Stimulated activated CD4-positive, alpha-beta T cell treated with anti-CD3 and anti-CD28 coated beads, Interleukin-15, amount 100 ng/mL, for 48 hours (primary cell): ENCODE data around the gene SIGLEC10.
"Not testable (repeated sequence)": the region's sequence is repeated elsewhere in the genome, so short reads cannot be mapped to it uniquely, and the experiment has no call there.

Experiments used
- DNase-seq, 2 donors: peaks; one replicate each; pipeline ENCODE4 v3.0.0-alpha.2; 2020; ENCODE audit warnings: low read depth in 2 of 2

Gene SIGLEC10

GRCh38 chr19:51417107-51417809 lies at the start of gene SIGLEC10:
TSS of gene SIGLEC10 (minus strand) at chr19:51417642. CDS start at chr19:51417581, 61 bp downstream.
- no peak for DNase-seq

GRCh38 chr19:51466723-51467122 lies 49.3 kb upstream of the SIGLEC10 start:
- DNase-seq, result no peak

GRCh38 chr19:51463976-51464581 lies 46.6 kb upstream of the SIGLEC10 start:
- DNase-seq, result not testable (repeated sequence)

- no peak for DNase-seq
Observed at GRCh38 chr19:51462681-51463080, 45.2 kb upstream of the SIGLEC10 start.

GRCh38 chr19:51462276-51462675 lies 44.8 kb upstream of the SIGLEC10 start:
- no peak for DNase-seq

- no peak for DNase-seq
Observed at GRCh38 chr19:51461723-51462161, 44.3 kb upstream of the SIGLEC10 start.

- DNase-seq, result no peak
Observed at GRCh38 chr19:51460164-51460992, 42.9 kb upstream of the SIGLEC10 start.

GRCh38 chr19:51458899-51459505 lies 41.6 kb upstream of the SIGLEC10 start:
- no peak for DNase-seq

- DNase-seq, result no peak
Observed at GRCh38 chr19:51458051-51458645, 40.7 kb upstream of the SIGLEC10 start, which contains the start of gene SIGLEC8. TSS of gene SIGLEC8 (minus strand) at chr19:51458454. CDS start at chr19:51458387, 67 bp downstream.

- no peak for DNase-seq
Observed at GRCh38 chr19:51457351-51458013, 40.0 kb upstream of the SIGLEC10 start.

- no peak for DNase-seq
Observed at GRCh38 chr19:51456541-51457290, 39.3 kb upstream of the SIGLEC10 start.

GRCh38 chr19:51450730-51451307 lies 33.4 kb upstream of the SIGLEC10 start:
- DNase-seq, result peak; percentile 47 to 60

- peak; percentile 46 to 61 for DNase-seq
Observed at GRCh38 chr19:51448411-51449016, 31.1 kb upstream of the SIGLEC10 start.

GRCh38 chr19:51448011-51448410 lies 30.6 kb upstream of the SIGLEC10 start:
- no peak for DNase-seq

GRCh38 chr19:51447510-51447909 lies 30.1 kb upstream of the SIGLEC10 start:
- DNase-seq, result not testable (repeated sequence)

GRCh38 chr19:51441410-51442390 lies 24.3 kb upstream of the SIGLEC10 start:
- DNase-seq, result peak; percentile 89 to 90

GRCh38 chr19:51440846-51441409 lies 23.5 kb upstream of the SIGLEC10 start:
- peak; percentile 57 to 72 for DNase-seq

GRCh38 chr19:51440052-51440451 lies 22.6 kb upstream of the SIGLEC10 start:
- DNase-seq, result no peak
